ENCODE measurements around the gene NAGLU. TPM values are rescaled to one million over a fixed set of nuclear protein-coding genes. Genes with fewer than 3 reads are reported as not detected.
"Not testable (repeated sequence)": the region's sequence is repeated elsewhere in the genome, so short reads cannot be mapped to it uniquely, and the experiment has no call there.

The NAGLU gene
- total and polyA plus RNA-seq, 11 donors, result 8.4 to 22.0 (median 12.5) TPM

DNA sequence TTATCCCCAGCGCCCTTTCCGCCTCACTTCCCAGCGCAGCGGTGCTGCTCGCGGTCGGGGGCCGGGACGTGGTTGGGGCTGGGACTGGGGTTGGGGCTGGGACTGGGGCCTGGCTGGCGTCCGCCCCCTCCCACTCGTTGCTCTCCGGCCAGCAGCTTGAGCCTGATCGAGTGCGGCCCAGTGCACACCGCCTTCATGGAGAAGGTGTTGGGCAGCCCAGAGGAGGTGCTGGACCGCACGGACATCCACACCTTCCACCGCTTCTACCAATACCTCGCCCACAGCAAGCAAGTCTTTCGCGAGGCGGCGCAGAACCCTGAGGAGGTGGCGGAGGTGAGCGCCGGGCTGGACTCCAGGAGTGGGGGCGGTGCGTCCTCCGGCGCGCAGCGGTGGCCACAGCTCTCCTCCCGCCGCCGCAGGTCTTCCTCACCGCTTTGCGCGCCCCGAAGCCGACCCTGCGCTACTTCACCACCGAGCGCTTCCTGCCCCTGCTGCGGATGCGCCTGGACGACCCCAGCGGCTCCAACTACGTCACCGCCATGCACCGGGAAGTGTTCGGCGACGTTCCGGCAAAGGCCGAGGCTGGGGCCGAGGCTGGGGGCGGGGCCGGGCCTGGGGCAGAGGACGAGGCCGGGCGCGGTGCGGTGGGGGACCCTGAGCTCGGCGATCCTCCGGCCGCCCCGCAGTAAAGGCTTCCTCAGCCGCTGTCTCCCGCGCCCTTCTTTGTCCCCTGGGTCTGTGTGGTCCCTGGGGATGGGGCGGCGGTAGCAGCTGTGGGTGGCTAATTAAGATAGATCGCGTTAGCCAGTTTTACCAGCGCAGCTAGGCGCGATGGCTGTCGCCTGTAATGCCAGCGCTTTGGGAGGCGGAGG is 18.4 kb downstream of the NAGLU start:
- H3K4me1 ChIP-seq, result peaks cover 0 to 28% (median 15%) of the 10 kb centered on the region in 12 donors
- H3K27me3 ChIP-seq, result no peaks in the 10 kb centered on the region
- H3K27ac ChIP-seq, result peak overlapping the region; percentile 76 to 97 (median 88)
- peak in 1 of 2 donors; percentile 82 for TF ChIP-seq POLR2A (IDR thresholded peaks at IDR 0.05)
- no peak for TF ChIP-seq CTCF (IDR thresholded peaks at IDR 0.05)
- H3K9me3 ChIP-seq, result no peaks in the 10 kb centered on the region
- H3K36me3 ChIP-seq, result peaks cover 0 to 5% (median 0%) of the 10 kb centered on the region in 9 donors
- 1 to 2% (median 1%) methylated on average over 51 to 82 of the region's 82 CpGs for WGBS, 4 donors
- peak; percentile 92 to 94 (median 93) for DNase-seq
- H3K4me3 ChIP-seq, result peak overlapping the region; percentile 65 to 98 (median 82)
- intact Hi-C loops (cut with DNase I), result no loop called here
- peak; percentile 84 to 95 (median 94) for ATAC-seq

DNA sequence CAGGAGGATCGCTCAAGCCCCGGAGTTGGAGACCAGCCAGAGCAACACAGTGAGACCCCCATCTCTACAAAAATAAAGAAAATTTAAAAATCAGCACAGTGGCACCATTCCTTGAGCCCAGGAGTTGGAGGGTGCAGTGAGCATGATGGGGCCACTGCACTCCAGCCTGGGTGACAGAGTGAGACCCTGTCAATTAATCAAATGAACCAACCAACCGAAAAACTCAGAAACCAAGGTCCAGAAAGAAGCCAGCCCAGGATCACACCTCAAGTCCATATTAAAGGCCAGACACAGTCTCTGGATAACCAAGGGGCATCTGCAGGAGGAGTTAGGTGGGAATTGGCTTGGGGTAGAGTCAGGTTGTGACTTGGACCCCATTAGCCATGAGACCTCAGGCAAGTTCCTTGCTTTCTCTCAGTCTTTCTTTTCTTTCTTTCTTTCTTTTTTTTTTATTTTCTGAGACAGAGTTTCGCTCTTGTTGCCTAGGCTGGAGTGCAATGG is 19.1 kb downstream of the NAGLU start:
- Histone ChIP-seq H3K4me1 (peaks cover 0 to 28% (median 15%) of the 10 kb centered on the region in 12 donors), H3K27me3 (no peaks in the 10 kb centered on the region), H3K27ac (peak overlapping the region; percentile 76 to 97 (median 88)), H3K36me3 (peaks cover 0 to 5% (median 0%) of the 10 kb centered on the region in 9 donors), H3K9me3 (no peaks in the 10 kb centered on the region), H3K4me3 (peak overlapping the region; percentile 65 to 98 (median 82))
- WGBS, 4 donors, result 21 to 28% (median 23%) methylated on average over 4 of the region's 4 CpGs
- ATAC-seq (no peak), DNase-seq (no peak)
- no peak for TF ChIP-seq POLR2A (IDR thresholded peaks at IDR 0.05)
- no peak for TF ChIP-seq CTCF (IDR thresholded peaks at IDR 0.05)
- intact Hi-C loops (cut with DNase I), result no loop called here

DNA sequence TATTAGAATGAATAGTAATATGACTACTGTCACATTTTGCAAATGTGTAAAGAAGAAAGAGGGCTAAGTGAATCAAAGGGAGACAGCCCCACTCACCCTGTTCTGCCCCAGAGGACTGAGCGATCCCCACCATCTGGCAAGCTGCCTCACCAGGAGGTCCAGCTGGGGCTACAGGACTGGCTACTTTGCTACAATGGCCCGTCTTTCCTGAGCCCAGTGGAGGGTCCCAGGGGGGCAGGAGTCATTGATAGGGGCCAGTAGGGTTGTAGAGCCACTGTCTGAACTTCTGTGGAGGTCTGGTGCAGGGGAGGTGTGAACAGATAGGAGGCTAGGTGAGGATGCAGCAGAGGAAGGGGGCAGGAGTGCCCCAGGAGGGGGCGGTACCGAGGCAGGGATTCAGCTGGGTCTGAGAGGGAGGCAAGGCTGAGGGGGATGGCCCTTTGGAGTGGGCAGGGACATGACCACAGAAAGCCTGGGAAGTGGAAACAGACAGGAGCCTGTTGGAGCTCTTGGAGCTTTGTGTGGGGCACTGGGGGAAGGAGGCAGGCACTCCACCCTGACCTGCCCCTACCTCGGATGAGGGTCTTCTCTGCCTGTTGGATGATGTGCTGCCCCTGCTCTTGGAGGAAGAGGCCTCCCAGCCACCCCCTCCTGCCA is 20.0 kb downstream of the NAGLU start:
- H3K27me3 ChIP-seq; intact Hi-C loops (cut with DNase I); H3K9me3 ChIP-seq; H3K36me3 ChIP-seq; H3K27ac ChIP-seq; H3K4me3 ChIP-seq; DNase-seq; ATAC-seq: not testable (repeated sequence)
- peaks cover 0 to 28% (median 15%) of the 10 kb centered on the region in 12 donors for H3K4me1 ChIP-seq
- 55 to 73% (median 61%) methylated on average over 5 of the region's 5 CpGs for WGBS, 4 donors

DNA sequence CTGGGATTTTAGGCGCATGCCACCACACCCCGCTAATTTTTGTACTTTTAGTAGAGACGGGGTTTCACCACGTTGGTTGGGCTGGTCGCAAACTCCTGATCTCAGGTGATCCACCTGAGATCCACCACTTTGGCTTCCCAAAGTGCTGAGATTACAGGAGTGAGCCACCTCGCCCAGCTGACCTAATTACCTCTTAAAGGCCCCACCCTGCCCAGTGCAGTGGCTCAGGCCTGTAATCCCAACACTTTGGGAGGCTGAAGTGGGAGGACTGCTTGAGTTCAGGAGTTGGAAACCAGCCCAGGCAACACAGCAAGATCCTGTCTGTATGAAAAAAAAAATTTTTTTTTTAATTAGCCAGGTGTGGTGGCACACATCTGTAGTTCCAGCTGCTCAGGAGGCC is 23.0 kb downstream of the NAGLU start:
- 87 to 94% (median 90%) methylated on average over 6 of the region's 6 CpGs for WGBS, 4 donors
- Histone ChIP-seq H3K36me3 (peaks cover 0 to 5% (median 0%) of the 10 kb centered on the region in 9 donors), H3K27ac (no peak overlapping the region), H3K4me1 (peaks cover 10 to 43% (median 29%) of the 10 kb centered on the region in 12 donors), H3K4me3 (no peak overlapping the region), H3K27me3 (no peaks in the 10 kb centered on the region), H3K9me3 (no peaks in the 10 kb centered on the region)
- intact Hi-C loops (cut with DNase I), result no loop called here
- ATAC-seq (no peak), DNase-seq (no peak)
- TF ChIP-seq POLR2A (IDR thresholded peaks at IDR 0.05) (no peak), CTCF (IDR thresholded peaks at IDR 0.05) (no peak)

Data from heart left ventricle (tissue), 16 donors.